Activated CD4-positive, alpha-beta T cell treated with anti-CD3 and anti-CD28 coated beads, Interleukin-10, Interleukin-2, amounts not matched to agents 100 ng/mL and 50 ng/mL, durations not matched to agents 16 hours and 8 hours (primary cell): ENCODE data around the gene CALY.
"Not testable (repeated sequence)": the region's sequence is repeated elsewhere in the genome, so short reads cannot be mapped to it uniquely, and the experiment has no call there.

Source experiments
- DNase-seq: peaks from one replicate; pipeline ENCODE4 v3.0.0-alpha.2; 2020

CALY gene, protein sequence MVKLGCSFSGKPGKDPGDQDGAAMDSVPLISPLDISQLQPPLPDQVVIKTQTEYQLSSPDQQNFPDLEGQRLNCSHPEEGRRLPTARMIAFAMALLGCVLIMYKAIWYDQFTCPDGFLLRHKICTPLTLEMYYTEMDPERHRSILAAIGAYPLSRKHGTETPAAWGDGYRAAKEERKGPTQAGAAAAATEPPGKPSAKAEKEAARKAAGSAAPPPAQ

DNA sequence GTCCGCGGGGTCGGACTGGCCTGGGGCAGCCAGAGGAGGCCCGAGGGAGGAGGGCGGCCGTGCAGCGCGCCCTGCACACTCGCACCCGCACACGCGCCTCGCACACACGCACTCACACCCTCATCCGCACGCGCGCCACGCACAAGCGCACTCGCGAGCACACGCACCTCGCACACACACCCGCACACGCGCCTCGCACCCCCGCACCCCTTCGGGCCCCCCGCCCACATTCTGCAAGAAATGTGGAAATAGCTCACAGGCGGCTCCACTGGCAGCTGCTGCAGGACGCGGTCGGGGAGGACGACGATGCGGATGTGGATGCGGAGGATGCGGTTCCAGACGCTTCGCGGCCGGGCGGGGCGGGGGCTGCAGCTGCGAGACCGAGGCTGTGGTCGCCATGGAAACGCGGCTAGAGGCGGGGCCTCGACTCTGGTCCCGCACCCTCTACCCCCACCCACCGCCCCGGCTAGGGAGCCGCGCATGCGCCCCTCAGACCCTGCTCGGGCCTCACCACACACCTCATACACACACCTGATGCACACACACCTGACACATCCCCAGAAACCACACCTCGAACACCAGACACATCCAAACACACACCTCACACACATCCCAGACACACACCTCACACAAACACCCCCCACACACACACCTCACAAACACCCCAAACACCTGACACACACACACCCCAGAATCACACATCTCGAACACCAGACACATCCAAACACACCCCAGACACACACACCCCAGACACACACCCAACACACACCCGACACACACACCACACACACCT, at the start of gene CALY:
CALY (minus strand) TSS at position 320 of the 793 bp plus-strand sequence. CDS start 7,907 bp downstream, outside the sequence.
- peak; percentile 49 for DNase-seq

DNA sequence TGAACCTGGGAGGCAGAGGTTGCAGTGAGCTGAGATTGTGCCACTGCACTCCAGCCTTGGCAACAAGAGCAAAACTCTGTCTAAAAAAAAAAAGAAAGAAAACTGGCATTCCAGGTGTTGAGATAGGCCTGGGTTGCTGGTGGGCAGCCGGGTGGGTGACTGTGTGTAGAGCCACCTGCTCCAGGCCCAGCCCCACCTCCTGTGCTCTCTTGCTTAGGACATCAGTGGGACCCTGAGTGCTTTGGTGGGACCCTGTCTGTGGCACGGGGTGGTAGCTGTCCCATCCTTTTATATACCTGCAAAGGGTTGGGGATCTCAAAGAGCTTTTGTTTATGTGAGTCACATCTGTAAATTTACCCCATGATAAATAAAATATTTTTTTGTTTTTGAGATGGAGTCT, 48.5 kb upstream of the CALY start:
- DNase-seq = no peak

DNA sequence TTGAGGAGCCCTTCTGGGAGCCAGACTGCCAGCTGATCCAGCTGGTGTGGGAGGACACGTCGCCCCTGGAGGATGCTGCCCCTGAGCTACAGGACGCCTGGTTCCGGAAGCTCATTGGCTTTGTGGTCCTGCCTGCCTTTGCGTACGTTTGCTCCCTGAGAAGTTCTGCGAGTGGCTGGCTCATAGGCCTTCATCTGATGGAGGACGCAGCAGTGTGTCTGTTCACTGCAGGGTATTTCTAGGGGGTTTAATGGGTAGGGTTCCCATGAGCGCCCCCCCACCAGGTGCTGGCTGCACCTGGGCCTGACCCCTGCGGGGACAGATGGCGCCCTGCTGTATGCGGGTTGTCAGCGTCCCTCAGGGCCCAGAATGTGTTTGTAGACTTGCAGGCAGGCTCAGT, 47.4 kb upstream of the CALY start:
- DNase-seq = no peak

DNA sequence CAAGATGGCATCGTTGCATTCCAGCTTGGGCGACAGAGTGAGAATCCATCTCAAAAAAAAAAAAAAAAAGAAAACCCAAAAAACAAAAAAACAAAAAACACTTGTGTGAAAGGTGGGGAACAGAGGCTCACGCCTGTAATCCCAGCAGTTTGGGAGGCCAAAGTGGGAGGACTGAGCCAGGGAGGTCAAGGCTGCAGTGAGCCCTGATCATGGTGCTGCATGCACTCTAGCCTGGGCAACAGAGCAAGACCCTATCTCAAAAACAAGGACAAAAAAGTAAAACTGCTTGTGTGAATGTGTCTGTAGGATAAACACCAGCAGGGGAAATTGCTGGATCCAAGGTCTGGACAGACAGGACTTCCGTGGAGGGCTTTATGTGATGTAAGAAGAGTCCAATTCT, 46.9 kb upstream of the CALY start:
- DNase-seq = no peak

DNA sequence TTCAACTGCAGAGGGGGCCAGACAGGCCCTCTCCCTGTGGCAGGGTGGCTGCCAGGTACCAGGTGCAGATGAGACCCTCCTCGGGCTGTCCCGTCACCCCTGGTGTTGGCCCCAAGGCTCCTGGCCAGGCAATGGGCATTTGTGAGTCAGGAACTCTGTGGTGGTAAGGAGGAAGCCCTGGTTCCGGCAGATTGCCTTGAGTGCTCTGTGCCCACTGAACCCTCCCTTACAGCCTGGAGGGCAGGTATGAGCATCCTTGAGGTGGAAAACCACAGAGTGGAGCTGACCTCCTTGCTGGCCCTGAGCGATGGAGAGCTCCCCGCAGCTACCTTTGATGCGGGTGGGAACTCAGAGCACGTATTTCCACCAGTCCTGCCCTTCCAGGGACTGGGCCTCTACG, 44.3 kb upstream of the CALY start:
- DNase-seq = no peak

DNA sequence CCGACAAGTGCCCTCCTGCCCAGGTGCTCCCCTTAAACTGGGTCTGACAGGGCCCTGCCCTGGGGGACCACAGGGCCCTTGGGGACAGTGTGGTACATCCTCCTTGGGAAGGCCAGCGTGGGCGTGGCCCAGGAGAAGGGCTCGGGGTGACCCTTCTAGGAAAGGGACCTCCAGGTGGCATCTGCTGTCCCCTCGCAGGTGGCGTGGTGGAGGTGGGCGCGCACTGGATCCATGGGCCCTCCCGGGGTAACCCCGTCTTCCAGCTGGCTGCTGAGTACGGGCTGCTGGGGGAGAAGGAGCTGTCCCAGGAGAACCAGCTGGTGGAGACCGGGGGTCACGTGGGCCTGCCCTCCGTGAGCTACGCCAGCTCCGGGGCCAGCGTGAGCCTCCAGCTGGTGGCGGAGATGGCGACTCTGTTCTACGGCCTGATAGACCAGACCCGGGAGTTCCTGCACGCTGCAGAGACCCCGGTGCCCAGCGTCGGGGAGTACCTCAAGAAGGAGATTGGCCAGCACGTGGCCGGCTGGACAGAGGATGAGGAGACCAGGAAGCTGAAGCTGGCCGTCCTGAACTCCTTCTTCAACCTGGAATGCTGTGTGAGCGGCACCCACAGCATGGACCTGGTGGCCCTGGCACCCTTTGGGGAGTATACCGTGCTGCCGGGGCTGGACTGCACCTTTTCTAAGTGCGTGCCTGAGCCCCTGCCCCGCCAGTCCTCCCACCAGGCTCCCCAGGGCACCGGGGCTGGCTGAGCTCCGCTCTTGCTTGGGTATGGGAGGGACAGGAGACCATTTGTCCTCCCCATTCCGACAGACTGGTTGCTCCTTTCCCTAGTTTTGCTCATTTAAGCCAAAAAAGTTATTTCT, 43.3 kb upstream of the CALY start:
- no peak for DNase-seq

DNA sequence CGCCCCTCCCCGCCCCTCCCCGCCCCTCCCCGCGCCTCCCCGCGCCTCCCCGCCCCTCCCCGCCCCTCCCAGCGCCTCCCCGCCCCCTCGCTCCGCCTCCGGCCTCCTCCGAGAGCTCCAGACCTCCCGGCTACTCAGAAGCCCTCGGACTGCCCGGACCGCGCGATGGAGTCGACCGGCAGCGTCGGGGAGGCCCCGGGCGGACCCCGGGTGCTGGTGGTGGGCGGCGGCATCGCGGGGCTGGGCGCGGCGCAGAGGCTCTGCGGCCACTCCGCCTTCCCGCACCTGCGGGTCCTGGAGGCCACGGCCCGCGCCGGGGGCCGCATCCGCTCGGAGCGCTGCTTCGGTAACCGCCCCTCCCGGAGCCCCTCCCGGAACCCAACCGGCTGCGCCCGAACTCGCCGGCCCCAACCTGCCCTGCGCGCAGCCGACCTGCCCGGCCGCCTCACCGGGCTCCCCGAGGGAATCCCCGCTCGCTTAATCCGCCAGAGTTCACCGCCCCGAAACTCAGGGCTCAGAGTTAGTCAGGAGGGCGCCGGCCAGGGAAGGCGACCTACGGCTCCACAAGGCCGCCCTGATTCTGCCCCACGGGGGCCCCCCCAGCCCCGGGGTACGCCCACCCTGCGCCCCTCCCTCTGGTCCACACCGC, 42.6 kb upstream of the CALY start, which contains the start of gene PAOX:
PAOX (plus strand) TSS at position 111 of the 649 bp plus-strand sequence; CDS start at position 166, 55 bp downstream.
- no peak for DNase-seq

DNA sequence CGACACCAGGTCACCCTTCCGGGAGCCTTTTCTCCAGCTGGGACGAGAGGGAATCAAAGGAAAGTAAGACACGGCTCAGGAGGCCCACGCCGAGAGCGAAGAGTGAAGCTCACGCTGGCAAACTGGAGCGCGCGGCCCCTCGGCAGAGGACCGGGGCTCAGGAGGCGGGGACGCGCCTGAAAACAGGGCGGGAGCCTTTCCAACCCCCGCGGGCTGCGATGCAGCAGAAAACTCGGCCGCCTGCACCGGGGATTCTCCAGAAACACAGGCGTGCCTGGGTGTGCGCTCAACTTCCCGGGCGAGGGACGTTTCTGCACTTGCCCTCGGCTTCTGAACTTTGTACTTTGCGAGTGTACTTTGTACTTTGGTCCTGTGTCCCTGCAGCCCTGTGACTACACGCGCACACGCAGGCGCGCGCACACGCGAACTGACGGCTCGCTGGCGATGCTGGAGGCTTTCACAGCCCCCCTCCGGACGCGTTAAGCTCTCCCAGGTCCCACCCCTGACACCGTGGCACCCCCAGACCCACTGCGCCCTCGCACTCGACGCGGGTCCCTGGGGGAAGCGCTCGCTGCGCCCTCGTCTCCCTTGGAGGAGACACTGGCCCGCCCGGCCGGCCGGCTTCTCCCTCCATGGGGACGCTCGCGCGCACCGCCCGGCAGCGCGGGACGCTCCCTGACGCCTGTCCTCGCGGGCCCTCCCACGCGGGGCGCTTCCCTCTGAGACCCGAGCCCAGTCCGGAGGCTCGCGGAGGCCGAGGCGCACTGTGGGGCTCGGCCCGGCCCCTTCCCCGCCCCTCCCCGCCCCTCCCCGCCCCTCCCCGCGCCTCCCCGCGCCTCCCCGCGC, 41.8 kb upstream of the CALY start:
- peak; percentile 50 for DNase-seq

DNA sequence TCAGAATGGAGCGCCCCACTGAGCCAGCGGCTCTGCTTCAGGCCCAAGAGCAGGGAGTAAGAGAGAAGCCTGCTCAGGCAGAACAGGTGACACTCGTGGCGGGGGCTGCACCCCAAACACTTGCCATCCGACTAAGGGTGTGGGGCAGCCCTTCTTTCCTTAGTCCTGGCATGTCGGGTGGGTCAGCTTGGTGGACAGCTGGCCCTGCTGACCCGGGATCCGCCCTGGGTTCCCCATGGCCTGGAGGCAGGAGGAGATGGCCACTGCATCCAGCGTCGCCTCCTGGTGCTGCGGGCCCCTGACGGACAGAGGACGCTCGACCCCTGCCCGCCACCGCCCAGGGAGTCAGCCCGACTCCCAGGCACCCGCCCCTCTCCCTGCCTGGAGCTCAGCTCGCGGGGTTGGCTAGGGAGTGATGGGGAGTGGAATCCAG, 41.1 kb upstream of the CALY start:
- DNase-seq = no peak

DNA sequence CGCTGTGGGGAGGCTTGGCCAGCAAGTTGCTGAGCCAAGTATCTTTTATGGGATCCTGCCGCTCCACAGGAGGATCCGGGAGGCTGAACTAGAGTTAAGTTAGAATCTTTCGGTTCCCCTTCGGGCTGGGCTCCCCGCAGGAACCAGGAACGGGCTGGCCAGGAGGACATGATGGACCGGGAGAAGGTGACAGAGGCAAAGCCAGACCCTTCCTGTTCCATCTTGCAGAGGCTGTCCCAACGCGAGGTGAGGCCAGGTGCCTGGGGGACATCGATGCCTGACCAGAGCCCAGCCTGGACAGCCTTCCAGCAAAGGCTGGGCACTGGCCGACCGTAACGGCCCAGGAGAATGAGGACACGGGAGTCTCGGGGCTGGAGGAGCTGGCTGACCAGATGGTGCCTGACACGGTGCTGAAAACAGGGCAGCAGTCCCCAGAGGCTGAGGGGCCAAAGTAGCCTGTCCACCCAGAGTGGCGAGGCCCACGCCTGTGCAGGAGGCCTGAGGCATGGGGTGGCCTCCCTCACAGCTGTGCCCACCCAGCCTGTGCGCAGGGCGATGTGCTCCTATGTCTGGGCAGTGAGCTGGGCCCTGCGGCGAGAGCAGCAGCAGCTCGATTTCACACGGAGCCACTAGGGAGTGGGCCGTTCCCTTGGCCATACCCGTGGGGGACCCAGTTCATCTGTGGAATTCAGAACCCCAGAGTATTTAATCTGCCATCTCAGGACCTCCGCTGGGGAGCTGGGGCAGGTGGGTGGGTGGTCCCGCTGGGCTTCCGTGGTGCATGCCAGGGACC, 40.5 kb upstream of the CALY start:
- DNase-seq = no peak

DNA sequence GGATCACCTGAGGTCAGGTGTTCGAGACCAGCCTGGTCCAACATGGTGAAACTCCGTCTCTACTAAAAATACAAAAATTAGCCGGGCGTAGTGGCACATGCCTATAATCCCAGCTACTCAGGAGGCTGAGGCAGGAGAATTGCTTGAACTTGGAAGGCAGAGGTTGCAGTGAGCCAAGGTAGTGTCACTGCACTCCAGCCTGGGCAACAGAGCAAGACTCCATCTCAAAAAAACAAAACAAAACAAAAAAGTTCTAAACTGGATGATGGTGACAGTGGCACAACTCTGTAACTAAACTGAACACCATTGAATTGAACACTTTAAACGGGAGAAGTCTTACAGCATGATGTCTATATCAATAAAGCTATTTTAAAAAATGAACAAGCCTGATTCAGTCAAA, 39.5 kb upstream of the CALY start:
- DNase-seq = not testable (repeated sequence)

DNA sequence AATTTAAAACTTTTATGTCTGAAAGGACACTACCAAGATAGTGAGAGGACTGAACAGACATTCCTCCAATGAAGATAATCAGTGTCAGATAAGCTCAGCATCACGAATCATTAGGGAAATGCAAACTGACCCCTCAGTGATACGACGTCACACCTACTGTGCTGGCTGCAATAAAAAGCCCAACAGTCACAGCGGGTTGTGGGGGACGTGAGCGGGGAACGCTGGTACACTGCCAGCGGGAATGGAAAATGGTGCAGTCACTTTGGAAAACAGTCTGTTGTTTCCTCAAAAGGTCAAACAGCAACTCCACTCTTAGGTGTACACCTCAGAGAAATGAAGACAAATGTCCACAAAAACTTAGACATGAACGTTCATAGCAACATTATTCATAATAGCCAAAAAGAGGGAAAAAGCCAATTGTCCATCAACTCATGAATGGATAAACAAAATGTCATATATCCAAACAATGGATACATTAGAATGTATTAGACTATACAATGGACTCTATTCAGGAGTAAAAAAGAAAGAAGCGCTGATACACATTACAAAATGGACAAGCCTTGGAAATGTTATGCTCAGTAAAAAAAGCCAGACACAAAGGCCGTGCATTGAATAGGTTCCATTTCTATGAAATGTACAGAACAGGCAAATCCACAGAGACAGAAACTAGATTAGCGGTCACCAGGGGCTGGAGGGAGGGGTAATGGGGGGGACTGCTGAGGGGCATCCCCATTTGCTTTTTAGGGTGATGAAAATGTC, 38.8 kb upstream of the CALY start:
- DNase-seq = no peak

DNA sequence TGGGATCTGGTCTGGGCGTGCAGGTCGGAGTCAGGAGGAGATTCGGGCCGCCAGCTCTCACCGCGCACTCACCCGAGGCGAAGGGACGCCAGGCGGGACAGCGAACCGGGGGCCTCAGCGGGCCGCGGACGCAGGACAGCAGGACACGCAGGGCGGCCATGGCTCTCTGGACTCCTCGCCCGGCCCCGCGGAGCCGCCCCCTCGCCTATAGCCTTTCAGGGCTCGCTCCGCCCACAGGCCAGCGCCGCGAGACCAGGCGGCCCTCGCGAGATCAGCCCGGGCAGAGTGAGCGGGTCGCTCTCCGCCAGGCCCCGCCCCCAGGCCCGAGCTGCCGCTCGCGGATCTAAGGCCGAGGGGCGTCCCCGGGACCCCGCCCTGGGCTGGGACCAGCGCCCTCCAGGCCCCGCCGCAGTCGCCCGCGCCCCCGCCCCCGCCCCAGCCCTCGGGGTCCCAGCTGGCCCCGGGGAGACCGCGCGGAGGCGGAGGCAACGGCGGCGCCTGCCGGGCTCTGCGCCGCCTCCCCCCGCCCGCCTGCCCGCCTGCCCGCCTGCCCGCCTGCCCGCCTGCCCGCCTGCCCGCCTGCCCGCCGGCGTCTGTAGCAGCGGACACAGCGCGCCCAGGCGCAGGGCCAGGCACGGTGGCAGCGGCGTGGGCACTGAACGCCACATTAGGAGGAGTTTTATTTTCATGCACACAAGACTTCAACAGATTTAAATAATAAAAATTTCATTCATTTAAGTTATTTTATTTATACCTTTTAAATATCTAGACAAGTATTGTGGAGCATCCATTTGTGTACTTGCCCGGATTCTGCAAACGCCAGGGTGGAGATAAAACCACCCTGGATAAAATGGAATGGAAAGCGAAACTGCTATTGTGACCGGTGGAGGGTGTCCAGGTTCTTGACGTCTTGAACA, 36.7 kb upstream of the CALY start, which contains the start of gene ECHS1:
ECHS1 (minus strand) TSS at position 181 of the 917 bp plus-strand sequence; CDS start at position 160, 21 bp downstream.
- peak; percentile 97 for DNase-seq

DNA sequence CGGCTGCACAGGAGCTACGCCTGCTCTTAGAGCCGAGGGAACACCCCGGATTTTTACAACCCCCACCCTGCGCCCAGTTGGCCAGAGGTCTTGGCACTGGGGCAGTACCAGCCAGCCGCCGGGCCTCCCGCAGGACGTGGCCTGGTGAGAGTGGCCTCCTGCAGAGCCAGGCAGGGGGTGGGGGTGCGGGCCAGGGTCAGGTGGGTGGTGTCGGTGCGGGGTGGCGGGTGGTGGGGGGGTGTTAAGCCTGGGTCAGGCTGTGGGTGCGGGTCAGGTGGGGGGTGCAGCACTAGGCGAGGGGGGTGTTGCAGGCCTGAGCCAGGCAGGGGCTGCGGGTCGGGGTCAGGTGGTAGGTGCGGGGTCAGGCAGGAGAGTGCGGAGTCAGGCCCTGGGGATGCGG, 35.8 kb upstream of the CALY start:
- no peak for DNase-seq

DNA sequence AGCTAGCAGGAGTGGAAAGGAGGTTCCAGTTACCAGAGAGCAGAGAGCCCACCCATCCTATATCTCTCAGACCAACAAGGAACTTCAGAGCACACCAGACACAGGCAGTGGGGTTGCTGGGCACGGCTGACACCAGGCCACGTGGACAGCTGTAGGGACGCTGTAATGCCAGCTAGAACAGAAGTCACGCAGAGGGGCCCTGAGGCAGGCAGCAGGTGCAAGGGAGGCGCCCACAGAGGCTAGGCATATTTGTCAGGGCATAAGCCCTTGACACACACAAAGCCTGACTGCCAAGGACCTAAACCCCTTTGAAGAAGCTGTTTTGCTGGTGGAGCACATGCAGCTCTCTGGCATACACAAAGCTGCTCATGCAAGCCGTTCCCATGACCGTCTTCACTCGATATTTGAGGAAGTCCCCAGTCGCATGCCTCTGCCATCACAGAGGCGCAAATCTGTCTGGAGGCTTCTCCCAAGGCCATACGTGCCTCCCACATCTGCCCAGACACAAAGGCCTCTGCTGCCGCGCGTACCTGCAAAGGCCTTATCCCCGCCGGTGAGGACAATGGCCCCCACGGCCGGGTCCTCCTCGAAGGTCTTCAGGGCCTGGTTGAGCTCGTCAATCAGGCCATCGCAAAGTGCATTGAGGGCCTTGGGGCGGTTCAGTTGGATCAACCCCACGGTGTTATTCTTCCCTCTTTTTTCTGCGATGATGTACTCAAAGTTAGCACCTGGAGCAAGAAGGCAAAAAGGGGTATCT, 33.5 kb upstream of the CALY start:
- DNase-seq = no peak

DNA sequence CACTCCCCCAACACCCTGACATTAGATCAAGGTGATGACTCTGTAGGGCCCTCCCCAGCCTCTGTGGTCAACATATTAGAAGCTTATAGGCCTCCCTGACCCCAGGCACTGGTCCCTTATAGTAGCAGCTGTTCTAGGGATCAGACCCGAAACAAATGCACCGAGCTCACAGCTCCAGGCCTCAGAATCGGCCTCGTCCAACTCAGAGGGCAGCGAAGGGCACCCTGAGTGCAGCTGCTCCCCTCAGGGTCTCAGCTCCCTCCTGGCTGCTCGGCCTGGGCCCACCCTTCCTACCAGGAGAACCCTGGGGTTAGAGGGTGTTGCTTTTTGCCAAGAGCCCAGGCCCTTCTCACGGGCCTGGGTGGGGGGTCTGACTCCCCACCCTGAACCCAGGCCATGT, 31.5 kb upstream of the CALY start:
- no peak for DNase-seq

DNA sequence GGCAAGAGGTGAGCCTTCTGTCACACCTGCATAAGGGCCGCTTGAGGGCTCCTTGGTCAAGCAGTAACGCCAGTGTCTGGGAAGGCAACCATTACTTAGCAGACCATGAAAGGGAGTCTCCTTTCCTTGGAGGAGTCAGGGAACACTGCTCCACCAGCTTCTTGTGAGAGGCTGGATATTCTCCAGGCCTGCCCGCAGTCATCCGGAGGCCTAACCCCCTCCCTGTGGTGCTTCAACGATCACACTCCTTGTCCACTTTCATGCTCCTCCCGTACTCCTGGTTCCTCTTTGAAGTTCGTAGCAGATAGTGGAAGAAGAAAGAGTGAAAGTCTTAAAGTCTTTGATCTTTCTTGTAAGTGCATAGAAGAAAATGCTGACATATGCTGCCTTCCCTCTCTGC, 30.8 kb upstream of the CALY start:
- DNase-seq = not testable (repeated sequence)

DNA sequence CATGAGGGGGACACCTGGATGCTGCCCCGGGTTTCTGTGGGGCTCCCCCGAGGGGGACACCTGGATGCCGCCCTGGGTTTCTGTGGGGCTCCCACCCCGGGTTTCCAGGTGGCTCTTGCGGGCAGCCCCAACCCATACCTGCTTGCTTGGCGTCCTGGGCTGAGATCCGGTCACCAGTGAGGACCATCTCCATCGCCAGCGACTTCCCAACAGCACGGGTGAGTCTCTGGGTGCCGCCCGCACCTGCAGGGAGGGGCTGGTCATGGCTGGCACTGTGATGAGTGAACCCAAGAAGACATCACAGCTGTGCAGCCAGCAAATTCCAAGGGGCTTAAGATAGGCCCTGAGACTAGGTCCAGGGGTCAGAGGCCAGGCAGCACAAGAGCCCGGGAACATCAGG, 30.1 kb upstream of the CALY start:
- no peak for DNase-seq
